DMS 273 (cell line): ENCODE data around the gene TUFT1.

Source experiments
- DNase-seq: peaks from one replicate; lab custom pipeline; 2025; ENCODE audit not compliant: unreplicated experiment; lab: John Stamatoyannopoulos, UW

Gene TUFT1, protein sequence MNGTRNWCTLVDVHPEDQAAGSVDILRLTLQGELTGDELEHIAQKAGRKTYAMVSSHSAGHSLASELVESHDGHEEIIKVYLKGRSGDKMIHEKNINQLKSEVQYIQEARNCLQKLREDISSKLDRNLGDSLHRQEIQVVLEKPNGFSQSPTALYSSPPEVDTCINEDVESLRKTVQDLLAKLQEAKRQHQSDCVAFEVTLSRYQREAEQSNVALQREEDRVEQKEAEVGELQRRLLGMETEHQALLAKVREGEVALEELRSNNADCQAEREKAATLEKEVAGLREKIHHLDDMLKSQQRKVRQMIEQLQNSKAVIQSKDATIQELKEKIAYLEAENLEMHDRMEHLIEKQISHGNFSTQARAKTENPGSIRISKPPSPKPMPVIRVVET

GRCh38 chr1:151540021-151540981 lies at the start of gene TUFT1:
TSS of gene TUFT1 (plus strand) at chr1:151540309. CDS start at chr1:151540367, 58 bp downstream.
- peak; percentile 98 for DNase-seq

GRCh38 chr1:151491641-151492040 lies 48.5 kb upstream of the TUFT1 start:
- no peak for DNase-seq

DNA sequence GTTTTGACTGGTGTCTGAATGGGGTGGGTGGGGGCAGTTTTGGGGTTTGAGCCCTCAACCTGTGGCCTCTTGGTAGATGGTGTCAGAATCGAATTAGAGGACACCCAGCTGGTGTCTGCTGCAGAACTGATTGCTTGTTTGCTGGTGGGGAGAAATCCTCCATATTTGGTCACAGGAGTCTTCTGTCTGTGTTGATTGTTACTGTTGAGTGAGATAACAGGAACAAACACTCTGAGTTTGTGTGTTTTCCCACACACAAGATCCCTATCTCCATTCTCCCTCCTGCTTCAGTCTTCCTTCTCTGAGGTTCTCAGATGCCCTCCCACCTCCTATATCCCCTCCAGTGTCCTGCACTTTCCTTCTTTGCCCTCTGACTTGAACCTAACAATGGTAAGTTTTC lies 48.0 kb upstream of the TUFT1 start:
- no peak for DNase-seq

DNA sequence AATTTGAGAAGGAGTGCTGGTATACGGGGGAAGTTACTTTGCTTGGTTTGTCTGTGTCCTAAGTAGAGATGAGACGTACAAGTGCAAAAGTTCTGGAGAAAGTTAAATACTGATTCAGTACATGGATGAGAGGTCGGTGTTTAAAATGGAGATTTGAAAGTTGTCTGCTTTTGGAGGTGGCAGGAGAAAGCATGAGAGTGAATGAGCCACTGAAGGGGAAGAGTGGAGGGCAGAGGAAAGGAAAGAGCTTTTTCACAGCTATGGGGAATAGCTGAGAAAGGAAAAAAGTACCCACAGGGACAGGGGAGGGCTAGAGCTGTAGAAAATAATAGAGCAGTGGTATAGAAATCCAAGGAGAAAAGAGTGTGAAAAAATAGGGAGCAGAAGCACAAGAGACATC lies 47.1 kb upstream of the TUFT1 start:
- DNase-seq: no peak

DNA sequence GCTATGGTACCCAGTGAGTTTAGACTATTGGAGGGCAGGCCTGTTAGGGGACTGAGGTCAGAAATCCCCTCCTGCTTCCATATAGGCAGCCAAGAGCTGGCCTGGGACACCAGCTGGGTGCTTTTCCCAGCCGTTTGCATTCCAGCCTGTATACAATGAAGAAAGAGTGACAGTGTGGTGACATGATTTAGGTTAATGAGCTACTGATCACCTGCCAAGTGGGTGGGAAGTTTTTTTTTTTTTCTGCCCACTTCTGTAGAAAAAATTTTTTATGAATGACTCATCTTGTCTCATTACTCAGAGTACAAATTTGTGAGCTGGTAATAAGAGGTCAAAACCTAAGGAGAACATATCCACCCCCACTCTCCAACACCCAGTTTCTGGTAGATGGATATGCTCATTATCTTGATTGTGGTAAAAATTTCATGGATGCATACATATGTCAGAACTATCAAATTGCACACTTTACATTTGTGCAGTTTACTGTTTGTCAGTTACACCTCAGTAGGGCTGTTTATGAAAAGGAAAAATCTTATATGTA lies 45.3 kb upstream of the TUFT1 start:
- DNase-seq: peak; percentile 53

DNA sequence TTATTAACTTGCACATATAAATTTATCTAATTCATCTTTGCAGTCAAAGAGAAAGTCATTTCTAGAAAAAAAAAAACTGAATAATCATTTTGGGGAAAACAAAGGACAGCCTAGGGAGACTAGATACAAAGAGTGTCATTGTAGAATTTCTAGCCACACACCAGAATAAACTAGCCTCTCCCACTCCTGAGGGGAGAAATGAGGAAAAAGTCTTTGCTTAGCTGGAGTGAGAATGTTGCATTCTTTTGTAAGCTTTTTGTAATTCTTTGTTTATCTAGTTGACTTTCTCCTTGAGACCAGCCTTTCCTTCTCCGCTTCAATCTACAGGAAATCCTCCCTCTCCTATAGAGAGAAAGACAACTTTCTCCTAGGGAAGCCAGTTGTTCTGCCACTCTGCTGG lies 44.8 kb upstream of the TUFT1 start:
- no peak for DNase-seq

GRCh38 chr1:151499365-151499764 lies 40.7 kb upstream of the TUFT1 start:
- DNase-seq: no peak

DNA sequence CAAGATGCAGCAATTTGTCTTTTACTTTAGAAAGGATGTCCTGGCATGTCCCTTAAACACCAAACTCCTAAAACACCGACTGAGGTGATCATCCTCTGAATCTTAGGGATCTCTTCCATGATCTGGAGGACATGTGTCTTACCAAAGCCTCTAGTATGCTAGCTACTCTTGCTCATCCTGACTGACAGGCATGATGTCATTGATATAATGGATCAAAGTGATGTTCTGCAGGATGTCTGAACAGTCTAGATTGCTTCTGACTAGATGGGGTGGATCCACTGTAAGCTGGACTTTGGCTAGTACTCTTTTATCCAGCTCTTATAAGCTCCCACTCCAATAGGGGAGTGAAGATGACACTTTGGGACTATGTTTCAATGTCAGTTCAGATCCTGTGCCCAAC lies 40.2 kb upstream of the TUFT1 start:
- no peak for DNase-seq

DNA sequence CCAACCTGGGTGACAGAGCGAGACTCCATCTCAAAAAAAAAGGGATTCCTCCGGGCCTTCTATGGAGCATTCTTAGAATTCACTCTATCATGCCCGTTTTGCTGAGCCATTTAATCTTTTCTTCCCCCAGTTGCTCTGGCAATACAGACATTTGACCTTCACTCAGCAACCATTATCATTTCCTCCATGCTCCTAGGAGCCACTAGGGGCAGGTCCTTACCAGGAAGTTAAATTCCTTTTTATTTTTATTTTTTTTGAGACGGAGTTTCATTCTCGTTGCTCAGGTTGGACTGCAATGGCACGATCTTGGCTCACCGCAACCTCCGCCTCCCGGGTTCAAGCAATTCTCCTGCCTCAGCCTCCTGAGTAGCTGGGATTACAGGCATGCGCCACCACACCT lies 38.6 kb upstream of the TUFT1 start:
- DNase-seq: peak; percentile 24

- DNase-seq: no peak
Observed at GRCh38 chr1:151502035-151502700, 37.9 kb upstream of the TUFT1 start.

- no peak for DNase-seq
Observed at GRCh38 chr1:151502859-151503780, 37.0 kb upstream of the TUFT1 start.

GRCh38 chr1:151504252-151504651 lies 35.9 kb upstream of the TUFT1 start:
- no peak for DNase-seq

- DNase-seq: no peak
Observed at GRCh38 chr1:151504759-151505158, 35.4 kb upstream of the TUFT1 start.

GRCh38 chr1:151508833-151509232 lies 31.3 kb upstream of the TUFT1 start:
- DNase-seq: no peak

DNA sequence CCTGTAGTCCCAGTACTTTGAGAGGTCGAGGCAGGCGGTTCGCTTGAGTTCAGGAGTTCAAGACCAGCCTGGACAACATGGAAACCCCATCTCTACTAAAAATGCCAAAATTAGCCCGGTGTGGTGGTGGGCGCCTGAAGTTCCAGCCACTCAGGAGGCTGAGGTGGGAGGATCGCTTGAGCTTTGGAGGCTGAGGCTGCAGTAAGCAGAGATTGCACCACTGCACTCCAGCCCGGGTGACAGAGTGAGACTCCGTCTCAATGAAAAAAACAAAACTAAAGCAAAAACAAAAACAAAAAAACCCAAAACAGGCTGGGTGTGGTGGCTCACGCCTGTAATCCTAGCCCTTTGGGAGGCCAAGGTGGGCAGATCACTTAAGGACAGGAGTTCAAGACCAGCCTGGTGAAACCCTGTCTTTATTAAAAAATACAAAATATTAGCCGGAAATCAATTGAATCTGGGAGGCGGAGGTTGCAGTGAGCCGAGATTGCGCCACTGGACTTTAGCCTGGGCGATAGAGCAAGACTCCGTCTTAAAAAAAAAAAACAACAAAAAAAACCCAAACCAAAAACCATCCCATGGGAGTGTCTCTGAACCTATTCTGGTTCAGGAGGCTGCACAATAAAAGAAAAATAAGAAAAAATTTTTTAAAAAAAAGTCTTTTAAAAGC lies 30.6 kb upstream of the TUFT1 start:
- no peak for DNase-seq

DNA sequence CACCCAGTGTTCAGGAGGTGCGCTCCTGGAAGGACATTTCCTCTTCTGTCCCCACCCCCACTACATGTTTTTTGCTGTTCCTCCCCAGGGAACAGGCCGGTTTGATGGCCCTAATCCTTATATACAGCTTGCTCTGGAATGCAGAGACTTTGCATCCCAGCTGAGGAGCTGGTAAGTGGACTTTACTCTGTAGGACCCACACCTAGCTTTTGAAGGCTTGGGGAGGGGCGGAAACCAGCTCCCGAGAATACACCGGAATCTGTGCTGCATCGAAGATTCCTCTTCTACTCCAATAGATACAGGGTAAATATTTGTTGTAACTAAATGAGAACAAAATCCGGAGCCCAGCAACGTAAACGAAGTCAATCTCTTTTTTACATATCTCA lies 30.1 kb upstream of the TUFT1 start:
- DNase-seq: no peak

- no peak for DNase-seq
Observed at GRCh38 chr1:151510614-151510956, 29.5 kb upstream of the TUFT1 start.

GRCh38 chr1:151510957-151511635 lies 29.0 kb upstream of the TUFT1 start, which contains the start of gene CGN:
TSS of gene CGN (plus strand) at chr1:151511387. CDS start at chr1:151518520, 7,133 bp downstream.
- DNase-seq: peak; percentile 98

DNA sequence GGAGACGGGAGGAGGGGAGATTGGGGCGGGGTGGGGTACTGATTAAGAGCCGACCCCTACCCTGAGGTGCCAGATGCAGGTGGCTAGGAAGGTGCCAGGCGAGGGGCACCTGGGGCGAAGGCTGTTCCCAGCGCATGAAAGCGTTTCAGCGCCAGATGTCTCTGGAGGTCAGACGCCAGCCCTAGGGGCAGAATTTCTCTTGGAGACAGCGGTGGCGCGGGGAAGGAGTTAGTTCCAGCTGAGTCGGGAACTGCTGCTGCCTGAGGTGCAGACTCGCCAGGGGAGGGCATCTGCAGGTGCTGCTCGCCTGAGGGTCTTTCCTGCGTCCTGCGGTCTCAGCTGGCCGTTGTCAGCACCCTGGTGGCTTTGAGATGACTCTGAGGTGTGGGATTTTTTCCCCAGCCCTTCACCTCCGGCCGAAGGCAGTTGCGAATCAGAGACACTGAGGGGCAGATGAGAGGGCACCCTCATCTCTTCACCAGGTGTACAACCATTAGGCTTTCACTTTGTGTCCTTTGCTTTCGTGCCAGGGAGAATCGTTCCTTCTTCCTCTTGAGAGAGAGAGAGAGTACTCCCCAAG lies 28.4 kb upstream of the TUFT1 start:
- DNase-seq: peak; percentile 85
